ENCODE measurements around the gene PRPF40A. TPM values are rescaled to one million over a fixed set of nuclear protein-coding genes. Genes with fewer than 3 reads are reported as not detected.

The PRPF40A gene
- total and polyA plus RNA-seq, 10 of the 15 experiments (the other 5 are each of a cell fraction or from before 2014, with no cell fraction given), result 97.8 to 197 (median 144) TPM

GRCh38 chr2:152693033-152693432 is 24.2 kb downstream of the PRPF40A start (continued):
- TF ChIP-seq, protein P1, sequence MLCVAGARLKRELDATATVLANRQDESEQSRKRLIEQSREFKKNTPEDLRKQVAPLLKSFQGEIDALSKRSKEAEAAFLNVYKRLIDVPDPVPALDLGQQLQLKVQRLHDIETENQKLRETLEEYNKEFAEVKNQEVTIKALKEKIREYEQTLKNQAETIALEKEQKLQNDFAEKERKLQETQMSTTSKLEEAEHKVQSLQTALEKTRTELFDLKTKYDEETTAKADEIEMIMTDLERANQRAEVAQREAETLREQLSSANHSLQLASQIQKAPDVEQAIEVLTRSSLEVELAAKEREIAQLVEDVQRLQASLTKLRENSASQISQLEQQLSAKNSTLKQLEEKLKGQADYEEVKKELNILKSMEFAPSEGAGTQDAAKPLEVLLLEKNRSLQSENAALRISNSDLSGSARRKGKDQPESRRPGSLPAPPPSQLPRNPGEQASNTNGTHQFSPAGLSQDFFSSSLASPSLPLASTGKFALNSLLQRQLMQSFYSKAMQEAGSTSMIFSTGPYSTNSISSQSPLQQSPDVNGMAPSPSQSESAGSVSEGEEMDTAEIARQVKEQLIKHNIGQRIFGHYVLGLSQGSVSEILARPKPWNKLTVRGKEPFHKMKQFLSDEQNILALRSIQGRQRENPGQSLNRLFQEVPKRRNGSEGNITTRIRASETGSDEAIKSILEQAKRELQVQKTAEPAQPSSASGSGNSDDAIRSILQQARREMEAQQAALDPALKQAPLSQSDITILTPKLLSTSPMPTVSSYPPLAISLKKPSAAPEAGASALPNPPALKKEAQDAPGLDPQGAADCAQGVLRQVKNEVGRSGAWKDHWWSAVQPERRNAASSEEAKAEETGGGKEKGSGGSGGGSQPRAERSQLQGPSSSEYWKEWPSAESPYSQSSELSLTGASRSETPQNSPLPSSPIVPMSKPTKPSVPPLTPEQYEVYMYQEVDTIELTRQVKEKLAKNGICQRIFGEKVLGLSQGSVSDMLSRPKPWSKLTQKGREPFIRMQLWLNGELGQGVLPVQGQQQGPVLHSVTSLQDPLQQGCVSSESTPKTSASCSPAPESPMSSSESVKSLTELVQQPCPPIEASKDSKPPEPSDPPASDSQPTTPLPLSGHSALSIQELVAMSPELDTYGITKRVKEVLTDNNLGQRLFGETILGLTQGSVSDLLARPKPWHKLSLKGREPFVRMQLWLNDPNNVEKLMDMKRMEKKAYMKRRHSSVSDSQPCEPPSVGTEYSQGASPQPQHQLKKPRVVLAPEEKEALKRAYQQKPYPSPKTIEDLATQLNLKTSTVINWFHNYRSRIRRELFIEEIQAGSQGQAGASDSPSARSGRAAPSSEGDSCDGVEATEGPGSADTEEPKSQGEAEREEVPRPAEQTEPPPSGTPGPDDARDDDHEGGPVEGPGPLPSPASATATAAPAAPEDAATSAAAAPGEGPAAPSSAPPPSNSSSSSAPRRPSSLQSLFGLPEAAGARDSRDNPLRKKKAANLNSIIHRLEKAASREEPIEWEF (IDR thresholded peaks at IDR 0.05; ENCODE audit: insufficient replicate concordance, low read depth, low read length), result no peak
- TF ChIP-seq ASH2L (IDR thresholded peaks at IDR 0.05; ENCODE audit: borderline replicate concordance, low read depth), result no peak
- TF ChIP-seq, protein P2, sequence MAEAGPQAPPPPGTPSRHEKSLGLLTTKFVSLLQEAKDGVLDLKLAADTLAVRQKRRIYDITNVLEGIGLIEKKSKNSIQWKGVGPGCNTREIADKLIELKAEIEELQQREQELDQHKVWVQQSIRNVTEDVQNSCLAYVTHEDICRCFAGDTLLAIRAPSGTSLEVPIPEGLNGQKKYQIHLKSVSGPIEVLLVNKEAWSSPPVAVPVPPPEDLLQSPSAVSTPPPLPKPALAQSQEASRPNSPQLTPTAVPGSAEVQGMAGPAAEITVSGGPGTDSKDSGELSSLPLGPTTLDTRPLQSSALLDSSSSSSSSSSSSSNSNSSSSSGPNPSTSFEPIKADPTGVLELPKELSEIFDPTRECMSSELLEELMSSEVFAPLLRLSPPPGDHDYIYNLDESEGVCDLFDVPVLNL (IDR thresholded peaks at IDR 0.05; ENCODE audit: low read depth, low read length), result no peak
- no peak for TF ChIP-seq SREBF2 (IDR thresholded peaks at IDR 0.05; ENCODE audit: low read length)
- no peak for TF ChIP-seq ZSCAN29 (IDR thresholded peaks at IDR 0.05)
- TF ChIP-seq BCL3 (IDR thresholded peaks at IDR 0.05; ENCODE audit: borderline replicate concordance, insufficient read depth, low read depth, low read length, poor library complexity, severe bottlenecking), result no peak
- no peak for TF ChIP-seq POU2F2 (IDR thresholded peaks at IDR 0.05; ENCODE audit: borderline replicate concordance, low read depth, low read length)
- TF ChIP-seq NFXL1 (IDR thresholded peaks at IDR 0.05; ENCODE audit: borderline replicate concordance), result no peak
- TF ChIP-seq STAT1 (conservative IDR thresholded peaks at IDR 0.05), result no peak
- TF ChIP-seq RELA (IDR thresholded peaks at IDR 0.05; ENCODE audit: borderline replicate concordance, partially characterized antibody), result no peak
- TF ChIP-seq BACH1 (IDR thresholded peaks at IDR 0.05; ENCODE audit: borderline replicate concordance), result no peak
- no peak for TF ChIP-seq ESRRA (IDR thresholded peaks at IDR 0.05; ENCODE audit: low read length)
- 0 out of 2 replicates have a peak, but pooled peaks have one; percentile 43 for TF ChIP-seq BCL11A (IDR thresholded peaks at IDR 0.05; ENCODE audit: low read depth, low read length)
- no peak for TF ChIP-seq PAX8 (IDR thresholded peaks at IDR 0.05)
- TF ChIP-seq HDAC6 (IDR thresholded peaks at IDR 0.05; ENCODE audit: unreplicated experiment), result no peak
- TF ChIP-seq SP1 (IDR thresholded peaks at IDR 0.05; ENCODE audit: low read depth, low read length), result no peak
- no peak for TF ChIP-seq HCFC1 (IDR thresholded peaks at IDR 0.05; ENCODE audit: low read length)
- peak; percentile 56 to 68 for TF ChIP-seq IKZF2 (IDR thresholded peaks at IDR 0.05)
- TF ChIP-seq TBL1XR1 (IDR thresholded peaks at IDR 0.05; ENCODE audit: low read depth, low read length), result no peak
- TF ChIP-seq, protein P3, sequence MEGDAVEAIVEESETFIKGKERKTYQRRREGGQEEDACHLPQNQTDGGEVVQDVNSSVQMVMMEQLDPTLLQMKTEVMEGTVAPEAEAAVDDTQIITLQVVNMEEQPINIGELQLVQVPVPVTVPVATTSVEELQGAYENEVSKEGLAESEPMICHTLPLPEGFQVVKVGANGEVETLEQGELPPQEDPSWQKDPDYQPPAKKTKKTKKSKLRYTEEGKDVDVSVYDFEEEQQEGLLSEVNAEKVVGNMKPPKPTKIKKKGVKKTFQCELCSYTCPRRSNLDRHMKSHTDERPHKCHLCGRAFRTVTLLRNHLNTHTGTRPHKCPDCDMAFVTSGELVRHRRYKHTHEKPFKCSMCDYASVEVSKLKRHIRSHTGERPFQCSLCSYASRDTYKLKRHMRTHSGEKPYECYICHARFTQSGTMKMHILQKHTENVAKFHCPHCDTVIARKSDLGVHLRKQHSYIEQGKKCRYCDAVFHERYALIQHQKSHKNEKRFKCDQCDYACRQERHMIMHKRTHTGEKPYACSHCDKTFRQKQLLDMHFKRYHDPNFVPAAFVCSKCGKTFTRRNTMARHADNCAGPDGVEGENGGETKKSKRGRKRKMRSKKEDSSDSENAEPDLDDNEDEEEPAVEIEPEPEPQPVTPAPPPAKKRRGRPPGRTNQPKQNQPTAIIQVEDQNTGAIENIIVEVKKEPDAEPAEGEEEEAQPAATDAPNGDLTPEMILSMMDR (IDR thresholded peaks at IDR 0.05 in 2 of 3, conservative IDR thresholded peaks at IDR 0.05 in 1 of 3; ENCODE audit: control insufficient read depth in 2 of 3, extremely low read depth in 1 of 3, insufficient read depth in 1 of 3, low read depth in 3 of 3, low read length in 3 of 3), result no peak
- TF ChIP-seq IRF4 (IDR thresholded peaks at IDR 0.05; ENCODE audit: low read depth, low read length), result peak; percentile 52; the same call in 1 of the 2 replicates
- TF ChIP-seq FOXK2 (IDR thresholded peaks at IDR 0.05), result no peak

Measured in GM12878 (cell line).